Neural cell (in vitro differentiated cells): ENCODE data around the gene SMCO1. TPM values are rescaled to one million over a fixed set of nuclear protein-coding genes. Genes with fewer than 3 reads are reported as not detected.
"Not testable (repeated sequence)": the region's sequence is repeated elsewhere in the genome, so short reads cannot be mapped to it uniquely, and the experiment has no call there.

Experiments used
- H2AFZ ChIP-seq: fragments of 200-600, 300-800 bp; sonication (generic), shearing (Covaris generic); 2 replicates; pipeline ENCODE4 v1.6.0; 2014; ENCODE audit warnings: low read depth, mild to moderate bottlenecking, antibody characterized with exemption, low read length, moderate library complexity
- H3F3A ChIP-seq: fragments of 200-600 bp; shearing (Covaris generic); 2 replicates; pipeline ENCODE4 v1.6.1; 2016; ENCODE audit warnings: mild to moderate bottlenecking, moderate library complexity, mixed read lengths, antibody characterized with exemption, low read length; ENCODE audit not compliant: insufficient read depth, poor library complexity, severe bottlenecking
- H3K27ac ChIP-seq: fragments of 200-600, 300-800 bp; sonication (generic), shearing (Covaris generic); 2 replicates; pipeline ENCODE4 v1.5.1; 2014; ENCODE audit warnings: mild to moderate bottlenecking, low read length, moderate library complexity
- H3K27me3 ChIP-seq: fragments of 300-800, 200-600 bp; sonication (generic), shearing (Covaris generic); 2 replicates; pipeline ENCODE4 v1.6.0; 2014; ENCODE audit warnings: mild to moderate bottlenecking, low read depth, low read length, moderate library complexity; ENCODE audit not compliant: insufficient read depth
- H3K36me3 ChIP-seq: fragments of 300-800, 200-600 bp; sonication (generic), shearing (Covaris generic); 2 replicates; pipeline ENCODE4 v1.5.1; 2014; ENCODE audit warnings: mild to moderate bottlenecking, antibody characterized with exemption, low read length, moderate library complexity; ENCODE audit not compliant: insufficient read depth
- H3K4me2 ChIP-seq: fragments of 300-800, 200-600 bp; sonication (generic), shearing (Covaris generic); 2 replicates; pipeline ENCODE4 v1.6.0; 2014; ENCODE audit warnings: mild to moderate bottlenecking, low read length
- H3K4me3 ChIP-seq: fragments of 300-800, 200-600 bp; sonication (generic), shearing (Covaris generic); 2 replicates; pipeline ENCODE4 v1.5.1; 2014; ENCODE audit warnings: mild to moderate bottlenecking, low read length, moderate library complexity
- H3K79me2 ChIP-seq: fragments of 200-600 bp; shearing (Covaris generic); replicated peaks from 2 replicates; pipeline ENCODE4 v1.6.0; 2014; ENCODE audit warnings: mild to moderate bottlenecking, low read length, moderate library complexity; ENCODE audit not compliant: insufficient read depth
- H3K9ac ChIP-seq: fragments of 300-800, 200-600 bp; sonication (generic), shearing (Covaris generic); 2 replicates; pipeline ENCODE4 v1.6.1; 2016; ENCODE audit warnings: mild to moderate bottlenecking, low read length, mixed read lengths
- H3K9me2 ChIP-seq: fragments of 200-600 bp; shearing (Covaris generic); 2 replicates; pipeline ENCODE4 v1.6.1; 2016; ENCODE audit warnings: mild to moderate bottlenecking, low read length, mixed read lengths; ENCODE audit not compliant: insufficient read depth
- H3K9me3 ChIP-seq: fragments of 200-600, 300-800 bp; sonication (generic), shearing (Covaris generic); 2 replicates; pipeline ENCODE4 v1.6.1; 2016; ENCODE audit warnings: mild to moderate bottlenecking, mixed run types, low read length, moderate library complexity, mixed read lengths
- H4K20me1 ChIP-seq: fragments of 200-600 bp; shearing (Covaris generic); 2 replicates; pipeline ENCODE4 v1.6.1; 2016; ENCODE audit warnings: mild to moderate bottlenecking, mixed run types; ENCODE audit not compliant: insufficient read depth
- EP300 ChIP-seq: fragments of 450-650 bp; conservative IDR thresholded peaks from 2 replicates; pipeline ENCODE4 v1.6.1; 2014; ENCODE audit warnings: antibody characterized with exemption, mild to moderate bottlenecking, moderate library complexity; ENCODE audit not compliant: poor library complexity, severe bottlenecking
- EZH2 ChIP-seq: fragments of 200-600, 300-800 bp; shearing (Covaris generic), sonication (generic); IDR thresholded peaks from 2 replicates; pipeline ENCODE4 v1.6.1; 2014; ENCODE audit warnings: antibody characterized with exemption, low read length, borderline replicate concordance, mild to moderate bottlenecking; ENCODE audit not compliant: insufficient read depth, poor library complexity, severe bottlenecking
- MXI1 ChIP-seq: fragments of 450-650 bp; conservative IDR thresholded peaks from 2 replicates; pipeline ENCODE4 v1.6.1; 2014; ENCODE audit warnings: antibody characterized with exemption, mild to moderate bottlenecking; ENCODE audit not compliant: poor library complexity, severe bottlenecking
- POLR2AphosphoS5 ChIP-seq: IDR thresholded peaks from 2 replicates; pipeline ENCODE4 v1.6.1; 2012
- RAD21 ChIP-seq: fragments of 450-650 bp; conservative IDR thresholded peaks from 2 replicates; pipeline ENCODE4 v1.6.1; 2014; ENCODE audit warnings: antibody characterized with exemption, mild to moderate bottlenecking, moderate library complexity
- SMC3 ChIP-seq: fragments of 450-650 bp; conservative IDR thresholded peaks from 2 replicates; pipeline ENCODE4 v1.6.1; 2014; ENCODE audit warnings: antibody characterized with exemption, mild to moderate bottlenecking, moderate library complexity; ENCODE audit not compliant: poor library complexity
- TAF1 ChIP-seq: IDR thresholded peaks from 2 replicates; pipeline ENCODE4 v1.6.1; 2012; ENCODE audit warnings: low read depth
- polyA plus RNA-seq: library from polyadenylated mRNA; depleted of rRNA; stranded (reverse); fragments of >200 nt; gene quantifications from 2 replicates; pipeline ENCODE4 v1.2.3, GENCODE V29; 2014
- TF ChIP-seq, protein P1 (sequence below): fragments of 450-650 bp; IDR thresholded peaks from 2 replicates; pipeline ENCODE4 v1.5.1; 2014; ENCODE audit warnings: antibody characterized with exemption, mild to moderate bottlenecking, moderate library complexity; ENCODE audit not compliant: poor library complexity, severe bottlenecking
- TF ChIP-seq, protein P2 (sequence below): IDR thresholded peaks from 2 replicates; pipeline ENCODE4 v1.6.1; 2012; ENCODE audit warnings: borderline replicate concordance

The SMCO1 gene
- polyA plus RNA-seq, 1 donor from 2014 or later: not detected

GRCh38 chr3:196513697-196514349 lies 1.3 kb downstream of the SMCO1 start:
- H3K27ac ChIP-seq: no peak overlapping the region
- H3K9me2 ChIP-seq: no peaks in the 10 kb centered on the region
- TF ChIP-seq SMC3 (no peak), MXI1 (no peak), EZH2 (no peak), EP300 (no peak), TAF1 (no peak), POLR2AphosphoS5 (no peak), RAD21 (no peak)
- TF ChIP-seq, protein P1, sequence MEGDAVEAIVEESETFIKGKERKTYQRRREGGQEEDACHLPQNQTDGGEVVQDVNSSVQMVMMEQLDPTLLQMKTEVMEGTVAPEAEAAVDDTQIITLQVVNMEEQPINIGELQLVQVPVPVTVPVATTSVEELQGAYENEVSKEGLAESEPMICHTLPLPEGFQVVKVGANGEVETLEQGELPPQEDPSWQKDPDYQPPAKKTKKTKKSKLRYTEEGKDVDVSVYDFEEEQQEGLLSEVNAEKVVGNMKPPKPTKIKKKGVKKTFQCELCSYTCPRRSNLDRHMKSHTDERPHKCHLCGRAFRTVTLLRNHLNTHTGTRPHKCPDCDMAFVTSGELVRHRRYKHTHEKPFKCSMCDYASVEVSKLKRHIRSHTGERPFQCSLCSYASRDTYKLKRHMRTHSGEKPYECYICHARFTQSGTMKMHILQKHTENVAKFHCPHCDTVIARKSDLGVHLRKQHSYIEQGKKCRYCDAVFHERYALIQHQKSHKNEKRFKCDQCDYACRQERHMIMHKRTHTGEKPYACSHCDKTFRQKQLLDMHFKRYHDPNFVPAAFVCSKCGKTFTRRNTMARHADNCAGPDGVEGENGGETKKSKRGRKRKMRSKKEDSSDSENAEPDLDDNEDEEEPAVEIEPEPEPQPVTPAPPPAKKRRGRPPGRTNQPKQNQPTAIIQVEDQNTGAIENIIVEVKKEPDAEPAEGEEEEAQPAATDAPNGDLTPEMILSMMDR: no peak
- TF ChIP-seq, protein P2, sequence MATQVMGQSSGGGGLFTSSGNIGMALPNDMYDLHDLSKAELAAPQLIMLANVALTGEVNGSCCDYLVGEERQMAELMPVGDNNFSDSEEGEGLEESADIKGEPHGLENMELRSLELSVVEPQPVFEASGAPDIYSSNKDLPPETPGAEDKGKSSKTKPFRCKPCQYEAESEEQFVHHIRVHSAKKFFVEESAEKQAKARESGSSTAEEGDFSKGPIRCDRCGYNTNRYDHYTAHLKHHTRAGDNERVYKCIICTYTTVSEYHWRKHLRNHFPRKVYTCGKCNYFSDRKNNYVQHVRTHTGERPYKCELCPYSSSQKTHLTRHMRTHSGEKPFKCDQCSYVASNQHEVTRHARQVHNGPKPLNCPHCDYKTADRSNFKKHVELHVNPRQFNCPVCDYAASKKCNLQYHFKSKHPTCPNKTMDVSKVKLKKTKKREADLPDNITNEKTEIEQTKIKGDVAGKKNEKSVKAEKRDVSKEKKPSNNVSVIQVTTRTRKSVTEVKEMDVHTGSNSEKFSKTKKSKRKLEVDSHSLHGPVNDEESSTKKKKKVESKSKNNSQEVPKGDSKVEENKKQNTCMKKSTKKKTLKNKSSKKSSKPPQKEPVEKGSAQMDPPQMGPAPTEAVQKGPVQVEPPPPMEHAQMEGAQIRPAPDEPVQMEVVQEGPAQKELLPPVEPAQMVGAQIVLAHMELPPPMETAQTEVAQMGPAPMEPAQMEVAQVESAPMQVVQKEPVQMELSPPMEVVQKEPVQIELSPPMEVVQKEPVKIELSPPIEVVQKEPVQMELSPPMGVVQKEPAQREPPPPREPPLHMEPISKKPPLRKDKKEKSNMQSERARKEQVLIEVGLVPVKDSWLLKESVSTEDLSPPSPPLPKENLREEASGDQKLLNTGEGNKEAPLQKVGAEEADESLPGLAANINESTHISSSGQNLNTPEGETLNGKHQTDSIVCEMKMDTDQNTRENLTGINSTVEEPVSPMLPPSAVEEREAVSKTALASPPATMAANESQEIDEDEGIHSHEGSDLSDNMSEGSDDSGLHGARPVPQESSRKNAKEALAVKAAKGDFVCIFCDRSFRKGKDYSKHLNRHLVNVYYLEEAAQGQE: no peak
- no peaks in the 10 kb centered on the region for H3K36me3 ChIP-seq
- H3K79me2 ChIP-seq: no peaks in the 10 kb centered on the region
- H3K9me3 ChIP-seq: peaks cover 4% of the 10 kb centered on the region
- no peak overlapping the region for H2AFZ ChIP-seq
- H4K20me1 ChIP-seq: no peaks in the 10 kb centered on the region
- H3F3A ChIP-seq: no peaks in the 10 kb centered on the region
- no peaks in the 10 kb centered on the region for H3K27me3 ChIP-seq
- no peak overlapping the region for H3K9ac ChIP-seq
- H3K4me3 ChIP-seq: no peak overlapping the region
- no peak overlapping the region for H3K4me2 ChIP-seq

GRCh38 chr3:196511646-196512425 lies 3.3 kb downstream of the SMCO1 start:
- H3K79me2 ChIP-seq, H3K9me2 ChIP-seq, H3K9ac ChIP-seq, H3K4me3 ChIP-seq, H4K20me1 ChIP-seq, H3F3A ChIP-seq, H3K36me3 ChIP-seq, H3K27me3 ChIP-seq, H2AFZ ChIP-seq, H3K27ac ChIP-seq, H3K9me3 ChIP-seq, H3K4me2 ChIP-seq: not testable (repeated sequence)

GRCh38 chr3:196511108-196511507 lies 4.0 kb downstream of the SMCO1 start:
- not testable (repeated sequence) for H3F3A ChIP-seq, H2AFZ ChIP-seq, H3K36me3 ChIP-seq, H3K9me3 ChIP-seq, H3K4me2 ChIP-seq, H3K79me2 ChIP-seq, H3K27me3 ChIP-seq, H3K9ac ChIP-seq, H3K9me2 ChIP-seq, H3K27ac ChIP-seq, H3K4me3 ChIP-seq, H4K20me1 ChIP-seq
